Dendritic cell treated with granulocyte-macrophage colony-stimulating factor and Interleukin-4, amounts not matched to agents 40 ng/mL and 50 ng/mL, for 4 days (primary cell): Measurements from ENCODE around the gene MRPL52.
A peak's percentile ranks its signal among the peaks of the same experiment; 100 is the strongest.
"Not testable (repeated sequence)": the region's sequence is repeated elsewhere in the genome, so short reads cannot be mapped to it uniquely, and the experiment has no call there.

ENCODE experiments used
- H3K27ac Mint-ChIP-seq: one replicate; pipeline ENCODE4 v1.8.0; 2022; ENCODE audit warnings: mild to moderate bottlenecking, mixed read lengths
- H3K27me3 Mint-ChIP-seq: one replicate; pipeline ENCODE4 v1.8.0; 2022; ENCODE audit warnings: mild to moderate bottlenecking, mixed read lengths
- H3K36me3 Mint-ChIP-seq: one replicate; pipeline ENCODE4 v1.8.0; 2022; ENCODE audit warnings: low read depth, mixed read lengths
- H3K4me1 Mint-ChIP-seq: one replicate; pipeline ENCODE4 v1.8.0; 2022; ENCODE audit warnings: low read depth, mixed read lengths
- H3K4me3 Mint-ChIP-seq: one replicate; pipeline ENCODE4 v1.8.0; 2022; ENCODE audit warnings: mild to moderate bottlenecking, moderate library complexity, mixed read lengths
- H3K9me3 Mint-ChIP-seq: one replicate; pipeline ENCODE4 v1.8.0; 2022; ENCODE audit warnings: mixed read lengths
- intact Hi-C: fragments of 100-400 bp; cut with micrococcal nuclease; formaldehyde crosslinking; loops from one replicate; pipeline ENCODE4 v1.15.0; 2022

The MRPL52 gene

GRCh38 chr14:22819151-22819988 lies 10.3 kb upstream of the MRPL52 start:
- Mint-ChIP-seq H3K4me1 (peaks cover 74% of the 10 kb centered on the region), H3K4me3 (peak overlapping the region; percentile 77), H3K27ac (peak overlapping the region; percentile 80), H3K36me3 (peaks cover 9% of the 10 kb centered on the region), H3K27me3 (no peaks in the 10 kb centered on the region), H3K9me3 (no peaks in the 10 kb centered on the region)
- intact Hi-C loops, result loop anchor here (2.0 to 5.0 kb wide), 2 partner anchors 161 to 247 kb away; no protein-coding TSS in a partner anchor

GRCh38 chr14:22820731-22821130 lies 9.0 kb upstream of the MRPL52 start:
- Mint-ChIP-seq H3K27ac (no peak overlapping the region), H3K27me3 (no peaks in the 10 kb centered on the region), H3K4me1 (peaks cover 68% of the 10 kb centered on the region), H3K36me3 (no peaks in the 10 kb centered on the region), H3K9me3 (no peaks in the 10 kb centered on the region), H3K4me3 (no peak overlapping the region)
- intact Hi-C loops, result loop anchor here (5.0 kb wide), 1 partner anchor 82 kb away; no protein-coding TSS in a partner anchor

DNA sequence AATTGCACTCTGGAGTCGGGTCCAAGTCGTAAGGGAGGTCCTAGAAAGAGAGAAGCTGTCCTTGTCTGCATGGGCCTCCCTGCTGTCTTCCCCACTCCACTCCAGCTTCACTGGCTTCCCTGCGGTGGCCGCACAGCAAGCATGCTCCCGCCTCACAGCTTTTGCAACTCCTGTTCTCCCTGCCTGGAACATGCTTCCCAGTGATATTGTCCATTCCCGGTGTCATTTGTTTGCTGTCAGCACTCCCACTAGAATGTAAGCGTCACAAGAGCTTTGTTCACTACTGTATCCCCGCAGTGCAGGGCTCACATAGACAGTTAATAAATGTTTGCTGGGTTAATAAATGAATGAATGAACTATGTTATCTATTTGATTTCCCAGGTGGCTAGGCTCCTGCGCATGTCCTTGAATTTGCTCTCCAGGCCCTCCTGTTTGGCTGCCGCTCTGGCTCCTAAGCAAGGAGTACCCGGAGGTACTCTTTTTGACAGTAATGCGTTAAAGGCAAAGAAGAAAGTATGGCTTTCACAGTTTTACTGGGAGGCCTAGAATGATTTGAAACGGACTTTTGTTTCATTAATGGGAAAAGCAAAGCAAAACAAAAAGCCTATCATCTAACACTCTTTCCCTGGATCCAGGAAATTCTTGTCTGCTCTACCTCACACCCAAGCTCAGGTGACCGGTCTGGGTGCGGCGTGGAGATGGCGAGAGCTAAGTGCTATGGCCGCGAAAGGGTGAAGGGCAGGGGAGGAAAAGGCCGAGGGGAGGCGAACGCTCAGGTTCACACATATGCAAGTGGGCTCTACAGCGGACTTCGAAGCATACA lies 8.3 kb upstream of the MRPL52 start:
- Mint-ChIP-seq H3K27ac (peak overlapping the region; percentile 25), H3K4me3 (no peak overlapping the region), H3K9me3 (no peaks in the 10 kb centered on the region), H3K4me1 (peaks cover 62% of the 10 kb centered on the region), H3K27me3 (no peaks in the 10 kb centered on the region), H3K36me3 (no peaks in the 10 kb centered on the region)
- intact Hi-C loops, result loop anchor here (5.0 kb wide), 1 partner anchor 81 kb away; no protein-coding TSS in a partner anchor

GRCh38 chr14:22822016-22822570 lies 7.6 kb upstream of the MRPL52 start:
- H3K4me1 Mint-ChIP-seq, result peaks cover 57% of the 10 kb centered on the region
- H3K36me3 Mint-ChIP-seq, result no peaks in the 10 kb centered on the region
- intact Hi-C loops, result loop anchor here (5.0 kb wide), 1 partner anchor 80 kb away; no protein-coding TSS in a partner anchor
- H3K27me3 Mint-ChIP-seq, result no peaks in the 10 kb centered on the region
- no peaks in the 10 kb centered on the region for H3K9me3 Mint-ChIP-seq
- H3K27ac Mint-ChIP-seq, result peak overlapping the region; percentile 72
- peak overlapping the region; percentile 58 for H3K4me3 Mint-ChIP-seq

GRCh38 chr14:22822571-22823098 lies 7.1 kb upstream of the MRPL52 start:
- Mint-ChIP-seq H3K36me3 (no peaks in the 10 kb centered on the region), H3K4me1 (peaks cover 54% of the 10 kb centered on the region), H3K27me3 (no peaks in the 10 kb centered on the region), H3K4me3 (peak overlapping the region; percentile 58), H3K27ac (peak overlapping the region; percentile 72), H3K9me3 (no peaks in the 10 kb centered on the region)
- intact Hi-C loops, result loop anchor here (1.0 to 5.0 kb wide), 2 partner anchors 31 to 80 kb away; no protein-coding TSS in a partner anchor

GRCh38 chr14:22824711-22825359 lies 4.9 kb upstream of the MRPL52 start:
- intact Hi-C loops, result loop anchor here (5.0 kb wide), 1 partner anchor 77 kb away; no protein-coding TSS in a partner anchor
- Mint-ChIP-seq H3K9me3 (no peaks in the 10 kb centered on the region), H3K27ac (peak overlapping the region; percentile 22), H3K4me1 (peaks cover 39% of the 10 kb centered on the region), H3K36me3 (peaks cover 3% of the 10 kb centered on the region), H3K4me3 (no peak overlapping the region), H3K27me3 (no peaks in the 10 kb centered on the region)

- intact Hi-C loops, H3K9me3 Mint-ChIP-seq, H3K27me3 Mint-ChIP-seq: not testable (repeated sequence)
- Mint-ChIP-seq H3K4me3 (peak overlapping the region; percentile 93), H3K36me3 (peaks cover 35% of the 10 kb centered on the region), H3K27ac (peak overlapping the region; percentile 90), H3K4me1 (peaks cover 23% of the 10 kb centered on the region)
Measured at GRCh38 chr14:22829076-22829660, 519 bp upstream of the MRPL52 start.

GRCh38 chr14:22830443-22831010 lies 840 bp downstream of the MRPL52 start:
- peaks cover 48% of the 10 kb centered on the region for H3K36me3 Mint-ChIP-seq
- peak overlapping the region; percentile 93 for H3K4me3 Mint-ChIP-seq
- no peaks in the 10 kb centered on the region for H3K27me3 Mint-ChIP-seq
- H3K9me3 Mint-ChIP-seq, result no peaks in the 10 kb centered on the region
- peak overlapping the region; percentile 90 for H3K27ac Mint-ChIP-seq
- peaks cover 21% of the 10 kb centered on the region for H3K4me1 Mint-ChIP-seq
- intact Hi-C loops, result loop anchor here (1.0 kb wide), 1 partner anchor 8 kb away; no protein-coding TSS in a partner anchor

GRCh38 chr14:22835505-22835904 lies 5.8 kb downstream of the MRPL52 start:
- H3K4me3 Mint-ChIP-seq, result no peak overlapping the region
- peak overlapping the region; percentile 93 for H3K27ac Mint-ChIP-seq
- intact Hi-C loops, result no loop called here
- no peaks in the 10 kb centered on the region for H3K9me3 Mint-ChIP-seq
- peaks cover 81% of the 10 kb centered on the region for H3K36me3 Mint-ChIP-seq
- H3K4me1 Mint-ChIP-seq, result peaks cover 44% of the 10 kb centered on the region
- peaks cover 2% of the 10 kb centered on the region for H3K27me3 Mint-ChIP-seq

DNA sequence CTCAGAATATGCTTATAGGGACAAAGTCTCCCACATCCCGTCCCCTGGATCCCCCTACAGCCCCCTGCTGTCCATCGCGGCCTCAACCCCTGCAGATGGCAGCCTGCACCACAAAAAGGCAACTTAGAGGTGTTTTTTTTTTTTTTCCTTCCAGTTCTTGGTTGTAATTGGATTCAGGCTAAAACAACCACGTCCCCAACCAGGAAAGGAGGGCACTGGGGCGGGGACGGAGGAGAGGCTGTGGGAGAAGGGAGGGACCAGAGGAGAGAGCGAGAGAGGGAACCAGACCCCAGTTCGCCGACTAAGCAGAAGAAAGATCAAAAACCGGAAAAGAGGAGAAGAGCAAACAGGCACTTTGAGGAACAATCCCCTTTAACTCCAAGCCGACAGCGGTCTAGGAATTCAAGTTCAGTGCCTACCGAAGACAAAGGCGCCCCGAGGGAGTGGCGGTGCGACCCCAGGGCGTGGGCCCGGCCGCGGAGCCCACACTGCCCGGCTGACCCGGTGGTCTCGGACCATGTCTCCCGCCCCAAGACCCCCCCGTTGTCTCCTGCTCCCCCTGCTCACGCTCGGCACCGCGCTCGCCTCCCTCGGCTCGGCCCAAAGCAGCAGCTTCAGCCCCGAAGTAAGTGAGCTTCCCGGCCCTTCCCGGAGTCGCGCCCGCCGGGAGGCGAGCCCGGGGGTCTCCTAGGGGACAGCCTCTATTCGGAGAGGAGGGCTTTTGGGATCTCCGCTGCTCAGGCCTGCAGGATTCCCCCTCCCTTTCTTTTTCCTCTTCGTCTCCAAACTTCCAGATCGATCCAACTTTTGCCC lies 6.8 kb downstream of the MRPL52 start, which contains the start of gene MMP14:
MMP14 (plus strand) TSS at position 285 of the 813 bp plus-strand sequence; CDS start at position 518, 233 bp downstream.
- intact Hi-C loops, result no loop called here
- no peaks in the 10 kb centered on the region for H3K9me3 Mint-ChIP-seq
- peak within 1 kb of the TSS; percentile 100 for H3K4me3 Mint-ChIP-seq
- H3K4me1 Mint-ChIP-seq, result peaks cover 48% of the 10 kb centered on the region
- H3K36me3 Mint-ChIP-seq, result peaks cover 88% of the 10 kb centered on the region
- H3K27me3 Mint-ChIP-seq, result peaks cover 2% of the 10 kb centered on the region
- H3K27ac Mint-ChIP-seq, result peak within 1 kb of the TSS; percentile 93

DNA sequence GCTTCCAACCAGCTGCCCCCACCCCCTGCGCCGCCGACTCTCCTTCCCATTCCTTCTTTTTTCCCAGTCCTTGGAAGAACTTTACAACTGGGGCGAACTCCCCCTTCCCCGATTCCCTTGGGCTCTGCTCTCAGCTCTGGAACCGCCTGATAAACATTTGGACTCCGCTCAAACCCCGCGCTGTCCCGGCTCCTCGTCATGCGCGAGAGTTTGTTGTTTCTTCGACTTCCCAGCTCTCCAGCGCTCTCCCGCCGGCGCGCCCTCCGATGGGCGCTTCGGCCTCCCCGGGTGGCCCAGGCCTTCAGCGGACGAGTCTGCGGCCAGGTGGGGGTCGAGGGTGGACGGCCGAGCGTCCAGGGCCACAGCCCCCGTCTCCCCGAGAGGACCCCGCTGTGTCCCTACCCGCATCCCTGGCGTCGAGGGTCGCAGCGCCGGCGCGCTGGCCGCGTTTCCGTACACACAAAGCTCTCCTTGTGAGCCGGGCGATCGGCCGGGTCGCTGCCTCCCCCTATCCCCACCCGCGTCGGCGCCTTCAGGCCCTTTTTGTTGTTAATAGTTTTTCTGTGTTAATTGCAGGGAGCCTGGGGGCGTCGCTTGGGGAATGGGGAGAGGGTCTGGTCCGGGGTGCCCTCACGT lies 7.5 kb downstream of the MRPL52 start:
- Mint-ChIP-seq H3K4me1 (peaks cover 56% of the 10 kb centered on the region), H3K4me3 (peak overlapping the region; percentile 100), H3K27me3 (peaks cover 2% of the 10 kb centered on the region), H3K9me3 (no peaks in the 10 kb centered on the region), H3K27ac (peak overlapping the region; percentile 93), H3K36me3 (peaks cover 88% of the 10 kb centered on the region)
- intact Hi-C loops, result no loop called here
